Measurements from ENCODE around the gene SLC22A17. TPM values are rescaled to one million over a fixed set of nuclear protein-coding genes. Genes with fewer than 3 reads are reported as not detected.

SLC22A17 gene
- total and polyA plus RNA-seq, 10 donors: 5.1 to 13.7 (median 7.7) TPM

Small RNA genes within 50 kb of the gene (microRNA-seq; reads per million reads assigned to microRNA genes)
- gene MIR208A: 0 to 0.36 (median 0) reads per million in 3 donors

Small RNA genes within 50 kb of the gene (small RNA-seq; reads per million reads assigned to genes)
- 0 reads per million in 4 donors for gene MIR208A

Other genes with a start within 250 kb of the SLC22A17 start
- not detected for gene CIROP, start 247.9 kb downstream of the SLC22A17 start, total RNA-seq
- not detected for gene CIROP, start 247.9 kb downstream of the SLC22A17 start, polyA plus RNA-seq
- gene CEBPE, start 233.6 kb downstream of the SLC22A17 start, total RNA-seq: 1 to 10 TPM in 4 of 7 donors, under 1 TPM in 3; 0.64 to 9.6 (median 1.6) TPM
- gene CEBPE, start 233.6 kb downstream of the SLC22A17 start, polyA plus RNA-seq: 1 to 10 TPM; 1.2 to 3.5 (median 1.3) TPM
- gene SLC7A8, start 169.2 kb downstream of the SLC22A17 start, total RNA-seq: 100 to 1,000 TPM in 1 of 7 donors, 10 to 100 TPM in 6; 23.5 to 106 (median 68.0) TPM
- 1 to 10 TPM; 3.5 to 8.7 (median 6.7) TPM for gene SLC7A8, start 169.2 kb downstream of the SLC22A17 start, polyA plus RNA-seq
- not detected for gene RNF212B, start 115.0 kb downstream of the SLC22A17 start, total RNA-seq
- gene RNF212B, start 115.0 kb downstream of the SLC22A17 start, polyA plus RNA-seq: not detected
- gene HOMEZ, start 66.8 kb downstream of the SLC22A17 start, total RNA-seq: 10 to 100 TPM in 2 of 7 donors, 1 to 10 TPM in 5; 7.3 to 13.0 (median 9.1) TPM
- 1 to 10 TPM; 3.1 to 5.4 (median 5.0) TPM for gene HOMEZ, start 66.8 kb downstream of the SLC22A17 start, polyA plus RNA-seq
- 10 to 100 TPM; 18.6 to 31.7 (median 20.8) TPM for gene PPP1R3E, start 50.0 kb downstream of the SLC22A17 start, total RNA-seq
- gene PPP1R3E, start 50.0 kb downstream of the SLC22A17 start, polyA plus RNA-seq: 10 to 100 TPM; 22.1 to 36.7 (median 30.3) TPM
- gene BCL2L2, start 46.1 kb downstream of the SLC22A17 start, total RNA-seq: 10 to 100 TPM; 16.7 to 34.6 (median 24.9) TPM
- 10 to 100 TPM in 1 of 3 donors, 1 to 10 TPM in 2; 5.4 to 19.2 (median 7.5) TPM for gene BCL2L2, start 46.1 kb downstream of the SLC22A17 start, polyA plus RNA-seq
- gene PABPN1, start 31.4 kb downstream of the SLC22A17 start, total RNA-seq: 100 to 1,000 TPM in 4 of 7 donors, 10 to 100 TPM in 3; 52.1 to 152 (median 132) TPM
- 100 to 1,000 TPM; 118 to 146 (median 132) TPM for gene PABPN1, start 31.4 kb downstream of the SLC22A17 start, polyA plus RNA-seq
- 1 to 10 TPM; 2.6 to 6.7 (median 4.4) TPM for gene EFS, start 12.3 kb upstream of the SLC22A17 start, total RNA-seq
- gene EFS, start 12.3 kb upstream of the SLC22A17 start, polyA plus RNA-seq: 1 to 10 TPM; 1.8 to 4.3 (median 2.7) TPM
- not detected for gene IL25, start 19.9 kb upstream of the SLC22A17 start, total RNA-seq
- gene IL25, start 19.9 kb upstream of the SLC22A17 start, polyA plus RNA-seq: not detected
- 10 to 100 TPM in 1 of 7 donors, 1 to 10 TPM in 6; 2.1 to 13.0 (median 4.3) TPM for gene CMTM5, start 24.2 kb upstream of the SLC22A17 start, total RNA-seq
- gene CMTM5, start 24.2 kb upstream of the SLC22A17 start, polyA plus RNA-seq: 1 to 10 TPM; 1.3 to 4.1 (median 2.7) TPM
- under 1 TPM in 1 of 7 donors, not detected in 6; 0.82 TPM for gene MYH6, start 55.4 kb upstream of the SLC22A17 start, total RNA-seq
- gene MYH6, start 55.4 kb upstream of the SLC22A17 start, polyA plus RNA-seq: under 1 TPM; 0.35 to 0.44 (median 0.37) TPM
- under 1 TPM in 1 of 7 donors, not detected in 6; 0.09 TPM for gene MYH7, start 82.8 kb upstream of the SLC22A17 start, total RNA-seq
- gene MYH7, start 82.8 kb upstream of the SLC22A17 start, polyA plus RNA-seq: under 1 TPM; 0.06 to 0.65 (median 0.12) TPM
- 10 to 100 TPM; 32.7 to 62.7 (median 40.0) TPM for gene NGDN, start 116.8 kb upstream of the SLC22A17 start, total RNA-seq
- 10 to 100 TPM; 39.6 to 48.5 (median 40.6) TPM for gene NGDN, start 116.8 kb upstream of the SLC22A17 start, polyA plus RNA-seq
- 1 to 10 TPM in 5 of 7 donors, under 1 TPM in 2; 0.42 to 2.9 (median 1.5) TPM for gene ZFHX2, start 198.9 kb upstream of the SLC22A17 start, total RNA-seq
- under 1 TPM; 0.09 to 0.35 (median 0.11) TPM for gene ZFHX2, start 198.9 kb upstream of the SLC22A17 start, polyA plus RNA-seq
- 10 to 100 TPM; 16.8 to 25.4 (median 18.6) TPM for gene THTPA, start 203.4 kb upstream of the SLC22A17 start, total RNA-seq
- 10 to 100 TPM in 1 of 3 donors, 1 to 10 TPM in 2; 4.5 to 14.2 (median 8.9) TPM for gene THTPA, start 203.4 kb upstream of the SLC22A17 start, polyA plus RNA-seq
- gene AP1G2, start 214.9 kb upstream of the SLC22A17 start, total RNA-seq: 100 to 1,000 TPM; 139 to 261 (median 193) TPM
- gene AP1G2, start 214.9 kb upstream of the SLC22A17 start, polyA plus RNA-seq: 100 to 1,000 TPM; 126 to 267 (median 176) TPM
- gene JPH4, start 225.9 kb upstream of the SLC22A17 start, total RNA-seq: 10 to 100 TPM in 2 of 7 donors, 1 to 10 TPM in 5; 1.2 to 17.3 (median 5.8) TPM
- gene JPH4, start 225.9 kb upstream of the SLC22A17 start, polyA plus RNA-seq: under 1 TPM; 0.70 to 0.93 (median 0.93) TPM